ENCODE data around the gene GULP1. TPM values are rescaled to one million over a fixed set of nuclear protein-coding genes. Genes with fewer than 3 reads are reported as not detected.
A peak's percentile ranks its signal among the peaks of the same experiment; 100 is the strongest.

GULP1 gene
- total RNA-seq, 1 donor = 21.7 TPM

GRCh38 chr2:188619146-188619545 is 327.5 kb downstream of the GULP1 start:
- H3K9me3 ChIP-seq (ENCODE audit: low read depth, low read length) = no peaks in the 10 kb centered on the region
- H3K4me2 ChIP-seq (ENCODE audit: insufficient read depth, low read length) = no peak overlapping the region
- H2AFZ ChIP-seq (ENCODE audit: low read length) = no peak overlapping the region
- H3K79me2 ChIP-seq (ENCODE audit: insufficient read depth, low read length) = no peaks in the 10 kb centered on the region
- H3K27me3 ChIP-seq (ENCODE audit: insufficient read depth, low read length) = no peaks in the 10 kb centered on the region
- DNase-seq (ENCODE audit: insufficient read length, low spot score, missing footprints) = no peak
- no peaks in the 10 kb centered on the region for H3K36me3 ChIP-seq (ENCODE audit: insufficient read depth, low read length)
- TF ChIP-seq CTCF (IDR thresholded peaks at IDR 0.05; ENCODE audit: extremely low read depth, low read depth, low read length) = no peak
- H3K27ac ChIP-seq (ENCODE audit: low read depth, low read length) = no peak overlapping the region
- no peak overlapping the region for H3K4me3 ChIP-seq (ENCODE audit: insufficient read depth, low read length)
- H4K20me1 ChIP-seq (ENCODE audit: insufficient read depth, low read length) = no peaks in the 10 kb centered on the region
- H3K4me1 ChIP-seq (ENCODE audit: insufficient read depth, low read length) = no peaks in the 10 kb centered on the region

GRCh38 chr2:188620916-188621315 is 329.2 kb downstream of the GULP1 start:
- H4K20me1 ChIP-seq (ENCODE audit: insufficient read depth, low read length) = no peaks in the 10 kb centered on the region
- no peak overlapping the region for H3K27ac ChIP-seq (ENCODE audit: low read depth, low read length)
- no peaks in the 10 kb centered on the region for H3K9me3 ChIP-seq (ENCODE audit: low read depth, low read length)
- H3K27me3 ChIP-seq (ENCODE audit: insufficient read depth, low read length) = no peaks in the 10 kb centered on the region
- H3K79me2 ChIP-seq (ENCODE audit: insufficient read depth, low read length) = no peaks in the 10 kb centered on the region
- peaks cover 3% of the 10 kb centered on the region for H3K4me1 ChIP-seq (ENCODE audit: insufficient read depth, low read length)
- TF ChIP-seq CTCF (IDR thresholded peaks at IDR 0.05; ENCODE audit: extremely low read depth, low read depth, low read length) = no peak
- no peak overlapping the region for H2AFZ ChIP-seq (ENCODE audit: low read length)
- no peak for DNase-seq (ENCODE audit: insufficient read length, low spot score, missing footprints)
- no peak overlapping the region for H3K4me2 ChIP-seq (ENCODE audit: insufficient read depth, low read length)
- H3K36me3 ChIP-seq (ENCODE audit: insufficient read depth, low read length) = no peaks in the 10 kb centered on the region
- no peak overlapping the region for H3K4me3 ChIP-seq (ENCODE audit: insufficient read depth, low read length)

- no peak for TF ChIP-seq CTCF (IDR thresholded peaks at IDR 0.05; ENCODE audit: extremely low read depth, low read depth, low read length)
- H3K4me1 ChIP-seq (ENCODE audit: insufficient read depth, low read length) = peaks cover 3% of the 10 kb centered on the region
- H3K4me3 ChIP-seq (ENCODE audit: insufficient read depth, low read length) = no peak overlapping the region
- no peaks in the 10 kb centered on the region for H3K36me3 ChIP-seq (ENCODE audit: insufficient read depth, low read length)
- no peak overlapping the region for H3K4me2 ChIP-seq (ENCODE audit: insufficient read depth, low read length)
- H3K79me2 ChIP-seq (ENCODE audit: insufficient read depth, low read length) = no peaks in the 10 kb centered on the region
- no peak overlapping the region for H2AFZ ChIP-seq (ENCODE audit: low read length)
- no peaks in the 10 kb centered on the region for H3K9me3 ChIP-seq (ENCODE audit: low read depth, low read length)
- DNase-seq (ENCODE audit: insufficient read length, low spot score, missing footprints) = no peak
- no peak overlapping the region for H3K27ac ChIP-seq (ENCODE audit: low read depth, low read length)
- H4K20me1 ChIP-seq (ENCODE audit: insufficient read depth, low read length) = no peaks in the 10 kb centered on the region
- no peaks in the 10 kb centered on the region for H3K27me3 ChIP-seq (ENCODE audit: insufficient read depth, low read length)
These were observed 331.1 kb downstream of the GULP1 start for GRCh38 chr2:188622601-188623260.

- Histone ChIP-seq H3K4me2 (ENCODE audit: insufficient read depth, low read length) (peak overlapping the region; percentile 64), H3K9me3 (ENCODE audit: low read depth, low read length) (no peaks in the 10 kb centered on the region), H3K4me1 (ENCODE audit: insufficient read depth, low read length) (peaks cover 3% of the 10 kb centered on the region), H3K4me3 (ENCODE audit: insufficient read depth, low read length) (peak overlapping the region; percentile 16), H3K36me3 (ENCODE audit: insufficient read depth, low read length) (no peaks in the 10 kb centered on the region), H3K27ac (ENCODE audit: low read depth, low read length) (peak overlapping the region; percentile 40), H3K79me2 (ENCODE audit: insufficient read depth, low read length) (no peaks in the 10 kb centered on the region), H4K20me1 (ENCODE audit: insufficient read depth, low read length) (no peaks in the 10 kb centered on the region), H3K27me3 (ENCODE audit: insufficient read depth, low read length) (no peaks in the 10 kb centered on the region), H2AFZ (ENCODE audit: low read length) (peak overlapping the region; percentile 47)
- TF ChIP-seq CTCF (IDR thresholded peaks at IDR 0.05; ENCODE audit: extremely low read depth, low read depth, low read length) = no peak
- no peak for DNase-seq (ENCODE audit: insufficient read length, low spot score, missing footprints)
These were observed 332.4 kb downstream of the GULP1 start for GRCh38 chr2:188623995-188624643.
